ENCODE data around the gene GTPBP1. TPM values are rescaled to one million over a fixed set of nuclear protein-coding genes. Genes with fewer than 3 reads are reported as not detected.

GTPBP1 gene
- total RNA-seq, 2 donors from 2014 or later: 109 to 142 TPM

DNA sequence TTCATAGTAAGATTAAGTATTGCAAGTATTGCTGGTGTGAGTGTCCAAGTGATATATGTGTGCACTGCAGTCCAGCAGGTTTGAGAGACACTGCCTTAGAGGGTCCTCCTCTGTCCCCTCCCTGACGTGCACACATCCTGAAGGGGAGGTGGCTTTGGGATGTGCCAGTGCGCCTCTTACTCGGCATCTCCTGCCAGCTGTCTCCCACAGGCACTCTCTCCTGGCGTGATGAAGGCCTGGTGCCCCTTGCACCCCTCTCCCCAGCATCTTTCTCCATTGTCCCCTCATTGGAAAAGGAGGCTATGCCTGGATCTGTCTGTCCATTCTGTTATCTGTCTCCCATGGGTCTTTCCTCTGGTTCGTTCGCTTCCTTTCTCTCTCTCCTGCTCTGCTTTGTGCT, 24.2 kb downstream of the GTPBP1 start:
- ATAC-seq: no peak
- Mint-ChIP-seq H3K9me3 (no peaks in the 10 kb centered on the region), H3K27ac (peak overlapping the region; percentile 91 to 95), H3K36me3 (peaks cover 7 to 14% of the 10 kb centered on the region in 2 donors)
- peak in 1 of 2 donors; percentile 40 for DNase-seq (ENCODE audit: low spot score in 2 of 2)

- ATAC-seq (no peak), DNase-seq (ENCODE audit: low spot score in 2 of 2) (peak in 1 of 2 donors; percentile 55)
- Mint-ChIP-seq H3K27ac (peak overlapping the region; percentile 91 to 95), H3K36me3 (peaks cover 2 to 9% of the 10 kb centered on the region in 2 donors), H3K9me3 (no peaks in the 10 kb centered on the region)
These were observed 24.7 kb downstream of the GTPBP1 start for GRCh38 chr22:38730411-38730871.

- peak; percentile 4 for ATAC-seq
- DNase-seq (ENCODE audit: low spot score in 2 of 2): peak in 1 of 2 donors; percentile 58
- Mint-ChIP-seq H3K9me3 (no peaks in the 10 kb centered on the region), H3K36me3 (peaks cover 0 to 7% of the 10 kb centered on the region in 2 donors), H3K27ac (peak overlapping the region; percentile 94 to 95)
These were observed 26.0 kb downstream of the GTPBP1 start for GRCh38 chr22:38731703-38732161.

GRCh38 chr22:38732251-38732815, 26.6 kb downstream of the GTPBP1 start:
- ATAC-seq (no peak), DNase-seq (ENCODE audit: low spot score in 2 of 2) (peak in 1 of 2 donors; percentile 54)
- Mint-ChIP-seq H3K27ac (peak overlapping the region; percentile 94 to 95), H3K9me3 (no peaks in the 10 kb centered on the region), H3K36me3 (peaks cover 0 to 13% of the 10 kb centered on the region in 2 donors)

GRCh38 chr22:38733329-38733723, 27.6 kb downstream of the GTPBP1 start:
- Mint-ChIP-seq H3K36me3 (peaks cover 0 to 23% of the 10 kb centered on the region in 2 donors), H3K9me3 (no peaks in the 10 kb centered on the region), H3K27ac (peak overlapping the region; percentile 95 to 97)
- ATAC-seq: peak; percentile 33 to 42
- peak; percentile 60 to 61 for DNase-seq (ENCODE audit: low spot score in 2 of 2)

DNA sequence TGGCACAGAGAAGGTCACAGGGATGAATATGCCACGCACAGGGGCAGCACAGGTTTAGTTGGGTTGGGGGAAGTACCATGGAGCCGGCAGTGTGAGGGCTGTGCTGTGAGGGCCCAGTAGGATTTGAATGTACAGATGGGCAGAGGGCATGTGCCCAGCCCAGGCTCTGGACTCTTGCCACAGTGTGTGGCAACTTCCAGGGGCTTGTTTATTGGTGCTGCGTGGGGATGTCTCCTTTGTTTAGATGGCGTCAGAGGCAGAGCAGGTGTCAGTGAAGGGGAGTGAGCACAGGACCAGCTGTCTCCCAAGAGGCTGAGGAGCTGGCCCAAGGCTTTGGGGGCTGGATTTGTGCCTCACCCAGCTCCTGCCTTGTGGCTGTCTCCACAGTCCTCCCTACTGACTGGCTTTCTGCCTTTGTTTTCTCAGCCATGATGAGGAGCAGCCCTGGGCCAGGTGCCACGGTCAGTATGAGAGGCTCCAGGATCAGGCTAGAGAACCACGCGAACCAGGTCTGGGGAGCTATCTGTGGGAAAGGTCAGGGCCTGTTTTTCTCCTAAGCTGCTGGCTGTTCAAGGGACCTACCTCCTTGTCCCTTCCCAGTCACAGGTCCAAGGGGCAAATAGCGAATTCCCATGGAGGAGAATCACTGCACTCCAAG, 28.1 kb downstream of the GTPBP1 start:
- Mint-ChIP-seq H3K27ac (peak overlapping the region; percentile 91 to 95), H3K9me3 (no peaks in the 10 kb centered on the region), H3K36me3 (peaks cover 0 to 24% of the 10 kb centered on the region in 2 donors)
- ATAC-seq (peak; percentile 9 to 26), DNase-seq (ENCODE audit: low spot score in 2 of 2) (peak in 1 of 2 donors; percentile 55)

- DNase-seq (ENCODE audit: low spot score in 2 of 2) (peak in 1 of 2 donors; percentile 55), ATAC-seq (no peak)
- H3K36me3 Mint-ChIP-seq: peaks cover 1 to 24% of the 10 kb centered on the region in 2 donors
- no peaks in the 10 kb centered on the region for H3K9me3 Mint-ChIP-seq
- H3K27ac Mint-ChIP-seq: peak overlapping the region; percentile 91 to 95
These were observed 28.8 kb downstream of the GTPBP1 start for GRCh38 chr22:38734421-38735100.

DNA sequence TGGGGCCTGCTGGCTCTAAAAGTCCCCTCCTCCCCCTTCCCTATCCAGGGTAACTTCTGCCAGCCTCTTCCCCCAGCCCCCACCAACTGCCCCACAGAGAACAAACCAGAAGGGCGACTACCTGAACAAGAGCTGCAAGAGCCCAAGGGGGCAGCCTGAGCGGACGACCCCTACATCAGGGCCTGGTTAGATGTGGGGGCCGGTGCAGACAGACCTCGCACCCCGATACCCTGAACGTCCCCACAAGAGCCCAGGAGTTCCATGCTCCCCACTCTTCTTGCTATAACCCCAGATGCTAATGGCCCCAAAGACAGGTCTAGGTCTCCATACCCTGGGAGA, 29.4 kb downstream of the GTPBP1 start:
- DNase-seq (ENCODE audit: low spot score in 2 of 2) (no peak), ATAC-seq (no peak)
- Mint-ChIP-seq H3K27ac (peak overlapping the region; percentile 91 to 95), H3K9me3 (no peaks in the 10 kb centered on the region), H3K36me3 (peaks cover 7 to 23% of the 10 kb centered on the region in 2 donors)

- Mint-ChIP-seq H3K27ac (peak overlapping the region; percentile 92 to 95), H3K36me3 (peaks cover 7 to 18% of the 10 kb centered on the region in 2 donors)
- peak; percentile 6 to 11 for ATAC-seq
These were observed 29.9 kb downstream of the GTPBP1 start for GRCh38 chr22:38735465-38736256.

DNA sequence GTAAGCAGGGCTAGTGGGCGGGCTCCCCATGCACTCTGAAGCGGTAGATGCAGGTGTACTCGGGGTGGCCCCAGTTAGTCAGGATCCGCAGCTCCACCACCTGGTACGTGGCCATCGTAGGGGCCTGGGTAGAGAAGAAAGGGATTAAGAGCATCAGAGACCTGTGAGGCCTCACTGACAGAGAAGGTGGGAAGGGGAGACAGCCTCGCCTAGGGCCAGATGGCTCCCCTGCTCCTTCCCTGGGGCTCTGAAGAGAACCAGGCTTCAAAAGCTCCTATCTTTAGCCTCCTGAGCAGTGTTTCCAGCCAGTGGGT, 30.5 kb downstream of the GTPBP1 start:
- no peak for ATAC-seq
- DNase-seq (ENCODE audit: low spot score in 2 of 2): no peak

More at GRCh38 chr22:38735465-38736256, 29.9 kb downstream of the GTPBP1 start:
- H3K9me3 Mint-ChIP-seq: no peaks in the 10 kb centered on the region
- no peak for DNase-seq (ENCODE audit: low spot score in 2 of 2)

DNA sequence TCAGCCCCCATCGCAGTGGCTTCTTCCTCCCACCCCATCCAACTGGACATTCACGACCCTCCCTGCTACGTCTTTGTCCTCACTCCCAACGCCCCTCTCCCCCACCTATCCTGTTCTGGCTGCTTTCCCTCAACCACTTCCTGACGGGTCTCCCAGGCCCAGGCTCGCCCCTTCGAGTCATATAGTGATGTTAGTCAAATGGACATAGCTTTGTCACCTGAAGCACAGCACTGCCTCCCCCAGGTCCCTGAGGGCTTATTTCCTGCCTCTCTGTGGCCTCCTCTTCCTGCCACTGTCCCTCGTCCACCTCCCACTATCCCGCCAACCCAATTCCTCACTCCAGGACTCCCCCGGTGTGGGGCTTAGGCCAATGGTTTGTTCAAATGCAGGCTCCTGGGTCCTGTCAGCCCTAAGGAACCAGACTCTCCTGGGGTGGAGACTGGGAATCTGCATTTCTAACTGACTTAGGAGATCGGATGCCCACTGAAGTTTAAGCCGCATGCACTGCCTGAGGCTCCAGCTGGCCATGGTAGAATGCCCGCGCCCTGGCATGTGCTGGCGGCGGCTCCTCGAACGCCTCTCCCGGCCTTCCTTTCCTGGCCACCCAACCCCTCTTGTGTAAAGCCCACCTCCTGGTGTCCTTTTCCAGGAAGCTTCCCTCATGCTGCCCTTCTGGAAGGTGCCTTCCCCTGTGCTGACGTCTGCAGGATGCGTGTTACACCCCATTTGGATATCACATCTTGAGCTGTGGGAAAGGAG, 31.7 kb downstream of the GTPBP1 start:
- peaks cover 17 to 22% of the 10 kb centered on the region in 2 donors for H3K36me3 Mint-ChIP-seq
- no peaks in the 10 kb centered on the region for H3K9me3 Mint-ChIP-seq
- peak in 1 of 2 donors; percentile 18 for ATAC-seq
- DNase-seq (ENCODE audit: low spot score in 2 of 2): no peak
- peak overlapping the region; percentile 94 to 95 for H3K27ac Mint-ChIP-seq

More for the DNA sequence above, 30.5 kb downstream of the GTPBP1 start:
- Mint-ChIP-seq H3K36me3 (peaks cover 10 to 18% of the 10 kb centered on the region in 2 donors), H3K9me3 (no peaks in the 10 kb centered on the region), H3K27ac (peak overlapping the region; percentile 94 to 95)

- Mint-ChIP-seq H3K9me3 (no peaks in the 10 kb centered on the region), H3K36me3 (peaks cover 17 to 24% of the 10 kb centered on the region in 2 donors)
These were observed 32.8 kb downstream of the GTPBP1 start for GRCh38 chr22:38738475-38739070.

DNA sequence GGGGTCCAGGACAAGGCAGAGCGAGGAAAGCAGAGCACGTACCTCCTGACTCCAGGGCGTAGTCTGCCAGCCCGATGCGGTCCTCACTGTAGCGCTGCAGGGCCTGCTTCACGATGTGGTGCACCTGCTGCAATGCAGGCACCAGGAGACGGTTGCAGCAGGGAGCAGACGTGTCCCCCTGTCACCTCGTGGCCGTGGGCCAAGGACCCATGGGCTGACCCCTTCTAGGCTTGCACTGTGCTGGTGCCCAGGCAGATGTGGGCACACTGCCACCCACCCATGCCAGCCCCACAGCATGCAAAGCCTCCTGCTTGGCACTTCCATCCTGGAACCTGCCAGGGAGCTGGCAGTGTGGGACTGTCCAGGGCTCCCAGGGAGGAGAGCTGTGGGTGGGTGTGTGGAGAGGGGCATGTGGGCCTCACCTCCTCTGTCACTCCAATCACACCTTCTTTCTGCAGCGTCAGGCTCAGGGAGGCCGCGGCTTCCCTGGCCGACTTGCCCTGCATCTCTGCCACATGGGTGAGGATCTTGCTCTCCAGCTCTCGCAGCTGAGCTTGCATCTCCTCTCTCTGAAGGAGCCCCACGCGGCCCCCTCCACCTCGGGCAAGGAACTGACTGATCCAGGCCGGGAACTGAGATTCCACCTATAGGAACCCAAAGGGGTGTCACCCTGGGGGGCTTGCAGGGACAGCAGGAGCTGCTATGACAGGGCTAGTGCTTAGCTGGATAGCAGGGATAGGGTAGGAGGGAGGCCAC, 33.7 kb downstream of the GTPBP1 start:
- H3K9me3 Mint-ChIP-seq: no peaks in the 10 kb centered on the region
- DNase-seq (ENCODE audit: low spot score in 2 of 2) (no peak), ATAC-seq (no peak)
- peaks cover 17 to 24% of the 10 kb centered on the region in 2 donors for H3K36me3 Mint-ChIP-seq
- H3K27ac Mint-ChIP-seq: peak overlapping the region; percentile 72 to 95

More at GRCh38 chr22:38738475-38739070, 32.8 kb downstream of the GTPBP1 start:
- DNase-seq (ENCODE audit: low spot score in 2 of 2) (no peak), ATAC-seq (no peak)
- H3K27ac Mint-ChIP-seq: peak overlapping the region; percentile 94 to 95

DNA sequence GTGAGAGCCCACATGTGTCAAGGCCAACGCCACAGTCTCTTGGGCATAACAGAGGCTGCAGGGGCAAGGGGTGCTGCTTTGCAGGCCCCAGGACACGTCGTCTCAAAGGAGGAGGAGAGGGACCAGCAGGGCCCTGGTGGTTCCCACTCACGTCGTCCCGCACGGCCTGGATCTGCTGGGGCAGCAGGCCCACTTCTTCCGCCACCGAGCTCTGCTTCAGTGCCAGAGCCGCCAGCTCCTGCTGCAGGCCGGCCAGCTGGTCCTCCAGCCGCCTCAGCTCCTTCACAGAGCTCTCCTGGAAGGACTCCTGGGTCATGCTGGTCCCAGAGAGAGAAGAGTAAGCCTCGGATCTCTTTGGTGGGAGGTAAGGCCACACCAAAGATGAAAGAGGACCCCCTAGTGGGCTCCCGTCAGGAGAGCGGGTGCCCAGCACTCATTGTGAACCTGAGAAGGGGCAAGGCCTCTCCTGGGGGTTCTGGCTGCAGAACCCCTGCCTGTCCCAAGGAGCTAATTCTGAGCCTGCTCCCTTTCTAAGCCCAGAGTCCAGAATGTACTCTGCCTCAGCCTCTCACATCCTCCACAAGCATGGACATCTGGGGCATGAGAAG, 34.5 kb downstream of the GTPBP1 start:
- Mint-ChIP-seq H3K9me3 (no peaks in the 10 kb centered on the region), H3K27ac (peak overlapping the region; percentile 72 to 95), H3K36me3 (peaks cover 17 to 28% of the 10 kb centered on the region in 2 donors)
- DNase-seq (ENCODE audit: low spot score in 2 of 2) (no peak), ATAC-seq (no peak)
